Fibroblast of the aortic adventitia (primary cell): ENCODE data around the gene ZNF324. TPM values are rescaled to one million over a fixed set of nuclear protein-coding genes. Genes with fewer than 3 reads are reported as not detected.

Experiments used
- DNase-seq: peaks from one replicate; pipeline ENCODE4 v3.0.0-alpha.2; 2010; ENCODE audit warnings: low read depth
- H3K4me3 ChIP-seq: 2 replicates; pipeline ENCODE4 v1.5.1; 2011; ENCODE audit warnings: low read depth, mild to moderate bottlenecking, control low read depth, low read length, moderate library complexity
- total RNA-seq: library from RNA; depleted of rRNA; stranded (reverse); fragments of >200 nt; gene quantifications from 2 replicates; pipeline ENCODE4 v1.2.3, GENCODE V29; 2012; ENCODE audit warnings: low replicate concordance
- TF ChIP-seq, protein P1 (sequence below): IDR thresholded peaks from 2 replicates; pipeline ENCODE4 v1.5.1; 2011; ENCODE audit warnings: mild to moderate bottlenecking, low read length, control low read depth, inconsistent platforms; ENCODE audit not compliant: insufficient read depth

ZNF324 gene
- total RNA-seq, 1 donor: 18.4 TPM

- TF ChIP-seq, protein P1, sequence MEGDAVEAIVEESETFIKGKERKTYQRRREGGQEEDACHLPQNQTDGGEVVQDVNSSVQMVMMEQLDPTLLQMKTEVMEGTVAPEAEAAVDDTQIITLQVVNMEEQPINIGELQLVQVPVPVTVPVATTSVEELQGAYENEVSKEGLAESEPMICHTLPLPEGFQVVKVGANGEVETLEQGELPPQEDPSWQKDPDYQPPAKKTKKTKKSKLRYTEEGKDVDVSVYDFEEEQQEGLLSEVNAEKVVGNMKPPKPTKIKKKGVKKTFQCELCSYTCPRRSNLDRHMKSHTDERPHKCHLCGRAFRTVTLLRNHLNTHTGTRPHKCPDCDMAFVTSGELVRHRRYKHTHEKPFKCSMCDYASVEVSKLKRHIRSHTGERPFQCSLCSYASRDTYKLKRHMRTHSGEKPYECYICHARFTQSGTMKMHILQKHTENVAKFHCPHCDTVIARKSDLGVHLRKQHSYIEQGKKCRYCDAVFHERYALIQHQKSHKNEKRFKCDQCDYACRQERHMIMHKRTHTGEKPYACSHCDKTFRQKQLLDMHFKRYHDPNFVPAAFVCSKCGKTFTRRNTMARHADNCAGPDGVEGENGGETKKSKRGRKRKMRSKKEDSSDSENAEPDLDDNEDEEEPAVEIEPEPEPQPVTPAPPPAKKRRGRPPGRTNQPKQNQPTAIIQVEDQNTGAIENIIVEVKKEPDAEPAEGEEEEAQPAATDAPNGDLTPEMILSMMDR: no peak
- H3K4me3 ChIP-seq: no peak overlapping the region
- DNase-seq: no peak
Observed at GRCh38 chr19:58509731-58510083, 42.8 kb downstream of the ZNF324 start.

- no peak for DNase-seq
- TF ChIP-seq, protein P1: no peak
- H3K4me3 ChIP-seq: no peak overlapping the region
Observed at GRCh38 chr19:58510084-58510862, 43.4 kb downstream of the ZNF324 start.

DNA sequence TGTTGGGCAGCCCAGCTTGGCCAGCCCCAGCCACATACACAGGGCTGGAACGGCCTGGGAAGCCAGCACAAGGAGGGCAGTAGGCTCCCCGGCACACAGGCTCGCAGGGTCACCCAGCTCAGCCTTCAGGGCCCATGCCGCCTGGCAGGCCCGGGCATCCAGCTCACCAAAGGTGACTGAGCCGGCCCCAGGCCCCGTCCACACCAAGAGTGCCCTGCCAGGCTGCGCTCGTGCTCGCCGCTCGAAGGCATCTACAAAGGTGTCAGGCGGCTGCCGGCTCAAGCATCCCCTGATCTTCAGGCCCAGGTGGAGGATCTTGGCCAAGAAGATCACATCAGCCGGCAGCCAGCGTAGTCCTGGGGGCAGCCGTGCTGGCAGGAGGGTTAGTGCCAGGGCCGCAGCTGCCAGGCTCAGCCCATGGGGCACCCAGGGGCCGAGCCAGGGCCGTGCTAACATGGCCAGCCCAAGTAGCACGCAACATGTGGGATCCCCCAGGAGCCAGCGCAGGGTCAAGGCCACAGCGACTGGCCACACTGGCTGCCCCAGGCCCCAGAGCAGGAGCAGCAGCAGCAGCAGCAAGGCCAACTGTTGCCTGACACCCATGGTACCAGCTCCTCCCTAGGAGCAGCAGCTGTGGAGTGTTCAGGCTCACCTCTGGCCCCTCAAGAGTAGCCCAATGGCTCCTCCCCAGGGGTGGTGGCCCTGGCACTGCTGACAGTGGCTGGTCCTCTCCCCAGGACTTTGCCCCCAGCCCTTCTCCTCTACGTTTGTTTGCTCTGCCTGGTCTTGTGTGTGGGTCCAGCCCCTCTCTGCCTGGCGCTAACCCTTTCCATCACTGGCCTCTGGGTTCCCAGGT, 44.7 kb downstream of the ZNF324 start, which contains the start of gene SLC27A5:
SLC27A5 (minus strand) TSS at position 640 of the 856 bp plus-strand sequence; CDS start at position 603, 37 bp downstream.
- TF ChIP-seq, protein P1: no peak
- no peak within 1 kb of the TSS for H3K4me3 ChIP-seq
- DNase-seq: no peak

DNA sequence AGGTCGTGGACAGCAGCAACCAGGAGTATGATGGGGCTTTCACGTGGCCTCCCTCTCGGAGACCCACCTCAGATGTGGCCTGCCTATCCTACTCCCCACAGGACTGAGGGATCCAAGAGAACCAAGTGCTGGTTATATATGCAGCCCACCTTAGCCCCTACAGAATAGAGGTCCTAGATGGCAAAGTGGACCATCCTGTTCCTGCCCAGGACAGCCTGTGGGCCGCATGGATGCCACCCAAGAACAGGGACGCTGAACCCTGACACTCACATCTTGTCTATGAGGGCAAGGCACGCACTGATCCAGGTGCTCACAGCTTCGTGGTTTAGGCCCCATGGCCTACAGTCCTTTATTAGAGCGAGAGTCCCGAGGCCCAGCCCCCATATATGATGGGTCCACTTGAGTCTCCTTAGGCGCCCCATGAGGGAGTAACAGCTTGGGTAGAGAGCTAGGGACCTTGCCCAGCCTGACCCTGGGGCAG, 46.4 kb downstream of the ZNF324 start:
- H3K4me3 ChIP-seq: no peak overlapping the region
- no peak for DNase-seq
- TF ChIP-seq, protein P1: no peak

DNA sequence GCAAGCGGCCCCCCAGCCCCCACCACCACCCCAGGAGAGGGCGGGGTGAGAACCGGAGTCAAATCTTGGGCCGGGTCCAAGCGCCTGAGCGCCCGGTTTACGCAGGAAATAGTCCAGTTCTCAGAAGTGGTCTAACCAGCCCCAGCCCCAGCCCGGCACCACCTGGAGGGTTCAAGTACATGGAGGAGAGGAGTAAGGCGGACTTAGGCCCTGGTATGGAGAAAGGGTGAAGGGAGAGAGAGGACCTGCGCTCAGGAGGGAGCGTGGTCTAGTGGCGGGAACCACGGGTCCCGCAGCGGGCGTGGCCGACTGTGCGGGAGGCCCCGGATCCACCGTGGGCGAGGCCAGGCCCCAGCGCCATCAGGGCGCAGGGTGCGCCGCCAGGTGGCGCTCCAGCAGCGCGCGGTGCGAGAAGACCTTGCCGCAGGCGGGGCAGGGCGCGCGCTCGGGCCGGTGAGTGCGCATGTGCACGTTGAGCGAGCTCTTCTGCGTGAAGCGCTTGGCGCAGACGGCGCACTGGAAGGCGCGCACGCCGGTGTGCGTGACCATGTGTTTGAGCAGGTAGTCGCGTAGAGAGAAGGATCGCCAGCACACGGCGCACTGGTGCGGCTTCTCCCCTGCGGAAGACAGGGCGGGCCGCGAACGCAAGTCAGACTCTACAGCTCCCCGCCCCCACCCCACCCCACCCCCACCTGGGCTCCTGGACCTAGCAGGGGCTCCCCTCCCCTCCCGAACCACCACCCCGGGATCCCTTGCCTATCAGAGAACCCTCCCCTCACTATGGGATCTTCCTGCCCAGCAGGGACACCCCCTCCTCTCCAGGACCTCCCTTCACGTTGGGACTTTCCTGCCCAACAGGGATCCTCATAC, 47.0 kb downstream of the ZNF324 start:
- peak overlapping the region; percentile 64 for H3K4me3 ChIP-seq
- TF ChIP-seq, protein P1: peak; percentile 68
- DNase-seq: peak; percentile 83

DNA sequence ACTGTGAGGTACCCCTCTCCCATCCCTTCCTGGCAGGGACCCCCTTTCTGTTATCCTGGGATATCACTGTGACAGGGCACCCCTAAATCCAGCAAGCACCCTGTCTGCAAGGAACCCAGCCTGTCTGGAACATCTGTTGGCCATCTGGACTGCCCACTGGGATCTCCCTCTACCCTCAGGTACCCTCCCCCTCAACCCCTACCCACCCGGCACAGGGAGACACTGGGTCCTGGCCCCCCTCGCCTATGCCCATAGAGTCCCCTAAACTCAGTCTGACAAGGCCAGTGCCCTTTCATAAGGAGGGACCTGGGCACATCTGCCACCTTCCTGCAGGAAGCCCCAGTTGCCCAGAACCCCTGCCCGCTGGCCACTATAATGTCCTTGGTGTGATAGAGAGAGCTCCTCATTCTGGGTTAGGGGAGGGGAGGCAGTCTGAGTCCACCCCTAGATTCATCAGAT, 47.7 kb downstream of the ZNF324 start:
- DNase-seq: no peak
- TF ChIP-seq, protein P1: no peak
- H3K4me3 ChIP-seq: peak overlapping the region; percentile 64
